Stimulated activated naive CD4-positive, alpha-beta T cell (primary cell): ENCODE measurements around the gene FGF4.
"Not testable (repeated sequence)": the region's sequence is repeated elsewhere in the genome, so short reads cannot be mapped to it uniquely, and the experiment has no call there.

Experiments
- DNase-seq, 6 experiments: peaks; one replicate each; lab custom pipeline; 2025; lab: John Stamatoyannopoulos, UW

Gene FGF4

GRCh38 chr11:69773626-69774353, 1.4 kb downstream of the FGF4 start:
- no peak for DNase-seq

- no peak for DNase-seq
Observed at GRCh38 chr11:69771466-69771865, 3.7 kb downstream of the FGF4 start.

- DNase-seq: no peak
Observed at GRCh38 chr11:69770540-69770939, 4.6 kb downstream of the FGF4 start.

- DNase-seq: no peak
Observed at GRCh38 chr11:69765498-69765995, 9.6 kb downstream of the FGF4 start.

GRCh38 chr11:69764918-69765317, 10.2 kb downstream of the FGF4 start:
- not testable (repeated sequence) for DNase-seq

GRCh38 chr11:69760319-69760718, 14.8 kb downstream of the FGF4 start:
- no peak for DNase-seq

- DNase-seq: no peak
Observed at GRCh38 chr11:69752890-69753289, 22.3 kb downstream of the FGF4 start.

- DNase-seq: no peak
Observed at GRCh38 chr11:69750875-69751597, 24.1 kb downstream of the FGF4 start.

GRCh38 chr11:69750108-69750850, 24.9 kb downstream of the FGF4 start:
- DNase-seq: no peak

- DNase-seq: no peak
Observed at GRCh38 chr11:69748637-69749036, 26.5 kb downstream of the FGF4 start.

- DNase-seq: no peak
Observed at GRCh38 chr11:69746752-69747742, 28.1 kb downstream of the FGF4 start.

- DNase-seq: no peak
Observed at GRCh38 chr11:69746140-69746539, 29.0 kb downstream of the FGF4 start.

GRCh38 chr11:69745201-69745600, 29.9 kb downstream of the FGF4 start:
- no peak for DNase-seq

GRCh38 chr11:69744435-69744834, 30.7 kb downstream of the FGF4 start:
- DNase-seq: no peak

GRCh38 chr11:69734841-69735240, 40.3 kb downstream of the FGF4 start:
- no peak for DNase-seq

- no peak for DNase-seq
Observed at GRCh38 chr11:69734367-69734766, 40.8 kb downstream of the FGF4 start.

- DNase-seq: no peak
Observed at GRCh38 chr11:69732910-69733309, 42.2 kb downstream of the FGF4 start.

GRCh38 chr11:69731110-69731509, 44.0 kb downstream of the FGF4 start:
- DNase-seq: no peak

- DNase-seq: no peak
Observed at GRCh38 chr11:69730500-69730899, 44.6 kb downstream of the FGF4 start.

- DNase-seq: no peak
Observed at GRCh38 chr11:69729252-69729651, 45.9 kb downstream of the FGF4 start.

GRCh38 chr11:69727266-69727665, 47.9 kb downstream of the FGF4 start:
- DNase-seq: no peak
